ENCODE data around the gene DIP2C. TPM values are rescaled to one million over a fixed set of nuclear protein-coding genes. Genes with fewer than 3 reads are reported as not detected.

The DIP2C gene
- total RNA-seq, 1 donor from 2014 or later = 30.8 TPM

DNA sequence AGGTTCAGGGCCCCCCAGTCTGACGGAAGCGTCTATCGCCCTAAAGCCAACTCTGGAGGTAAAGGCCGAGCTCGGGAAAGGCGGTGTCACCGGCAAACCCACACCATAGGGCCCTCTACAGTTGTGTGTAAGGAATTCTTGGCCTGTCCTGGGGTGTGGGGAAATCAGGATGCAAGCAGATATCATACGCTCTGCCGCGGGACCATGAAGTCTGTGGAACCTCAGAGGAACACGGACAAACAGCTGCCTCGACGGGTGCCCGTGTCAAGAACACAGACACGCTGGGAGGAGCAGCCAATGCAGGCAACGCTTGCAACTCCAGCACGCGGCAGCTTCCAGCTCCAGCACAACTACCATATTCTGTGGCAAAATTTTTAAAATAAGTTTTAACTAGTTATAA, 157.9 kb downstream of the DIP2C start:
- no peak overlapping the region for H3K27ac ChIP-seq (replicated peaks)
- peaks cover 23% of the 10 kb centered on the region for H3K4me1 ChIP-seq
- TF ChIP-seq, protein P1, sequence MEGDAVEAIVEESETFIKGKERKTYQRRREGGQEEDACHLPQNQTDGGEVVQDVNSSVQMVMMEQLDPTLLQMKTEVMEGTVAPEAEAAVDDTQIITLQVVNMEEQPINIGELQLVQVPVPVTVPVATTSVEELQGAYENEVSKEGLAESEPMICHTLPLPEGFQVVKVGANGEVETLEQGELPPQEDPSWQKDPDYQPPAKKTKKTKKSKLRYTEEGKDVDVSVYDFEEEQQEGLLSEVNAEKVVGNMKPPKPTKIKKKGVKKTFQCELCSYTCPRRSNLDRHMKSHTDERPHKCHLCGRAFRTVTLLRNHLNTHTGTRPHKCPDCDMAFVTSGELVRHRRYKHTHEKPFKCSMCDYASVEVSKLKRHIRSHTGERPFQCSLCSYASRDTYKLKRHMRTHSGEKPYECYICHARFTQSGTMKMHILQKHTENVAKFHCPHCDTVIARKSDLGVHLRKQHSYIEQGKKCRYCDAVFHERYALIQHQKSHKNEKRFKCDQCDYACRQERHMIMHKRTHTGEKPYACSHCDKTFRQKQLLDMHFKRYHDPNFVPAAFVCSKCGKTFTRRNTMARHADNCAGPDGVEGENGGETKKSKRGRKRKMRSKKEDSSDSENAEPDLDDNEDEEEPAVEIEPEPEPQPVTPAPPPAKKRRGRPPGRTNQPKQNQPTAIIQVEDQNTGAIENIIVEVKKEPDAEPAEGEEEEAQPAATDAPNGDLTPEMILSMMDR (IDR thresholded peaks at IDR 0.05; ENCODE audit: borderline replicate concordance) = no peak
- H3K9me3 ChIP-seq (replicated peaks) = no peaks in the 10 kb centered on the region
- H3K27me3 ChIP-seq (ENCODE audit: low read depth) = no peaks in the 10 kb centered on the region
- H3K4me3 ChIP-seq = no peak overlapping the region
- H3K36me3 ChIP-seq = no peaks in the 10 kb centered on the region
- intact Hi-C loops (cut with micrococcal nuclease) = no loop called here
- no peak for DNase-seq

DNA sequence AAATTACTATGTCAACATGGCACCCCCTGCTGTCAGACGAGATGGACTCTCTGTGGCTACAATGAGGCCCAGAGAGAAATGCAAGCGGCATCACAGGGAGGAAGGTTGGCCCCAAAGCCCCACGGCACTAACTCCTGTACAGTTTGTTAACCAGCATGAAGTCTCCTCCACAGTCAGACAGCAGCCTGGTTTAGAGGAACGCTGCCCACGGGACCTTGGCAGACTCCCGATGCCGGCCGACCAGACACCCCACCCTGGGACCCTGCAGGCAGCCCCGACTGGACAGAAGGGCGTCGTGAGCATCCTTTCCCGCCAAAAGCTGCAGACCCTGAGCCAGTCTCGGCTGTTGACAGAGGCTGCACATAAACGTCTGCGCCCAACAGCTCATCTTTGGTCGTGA, 158.8 kb downstream of the DIP2C start:
- Histone ChIP-seq H3K27me3 (ENCODE audit: low read depth) (no peaks in the 10 kb centered on the region), H3K36me3 (no peaks in the 10 kb centered on the region), H3K27ac (replicated peaks) (no peak overlapping the region), H3K4me1 (peaks cover 24% of the 10 kb centered on the region), H3K9me3 (replicated peaks) (no peaks in the 10 kb centered on the region), H3K4me3 (no peak overlapping the region)
- DNase-seq = no peak
- intact Hi-C loops (cut with micrococcal nuclease) = no loop called here
- TF ChIP-seq, protein P1 (IDR thresholded peaks at IDR 0.05; ENCODE audit: borderline replicate concordance) = no peak

DNA sequence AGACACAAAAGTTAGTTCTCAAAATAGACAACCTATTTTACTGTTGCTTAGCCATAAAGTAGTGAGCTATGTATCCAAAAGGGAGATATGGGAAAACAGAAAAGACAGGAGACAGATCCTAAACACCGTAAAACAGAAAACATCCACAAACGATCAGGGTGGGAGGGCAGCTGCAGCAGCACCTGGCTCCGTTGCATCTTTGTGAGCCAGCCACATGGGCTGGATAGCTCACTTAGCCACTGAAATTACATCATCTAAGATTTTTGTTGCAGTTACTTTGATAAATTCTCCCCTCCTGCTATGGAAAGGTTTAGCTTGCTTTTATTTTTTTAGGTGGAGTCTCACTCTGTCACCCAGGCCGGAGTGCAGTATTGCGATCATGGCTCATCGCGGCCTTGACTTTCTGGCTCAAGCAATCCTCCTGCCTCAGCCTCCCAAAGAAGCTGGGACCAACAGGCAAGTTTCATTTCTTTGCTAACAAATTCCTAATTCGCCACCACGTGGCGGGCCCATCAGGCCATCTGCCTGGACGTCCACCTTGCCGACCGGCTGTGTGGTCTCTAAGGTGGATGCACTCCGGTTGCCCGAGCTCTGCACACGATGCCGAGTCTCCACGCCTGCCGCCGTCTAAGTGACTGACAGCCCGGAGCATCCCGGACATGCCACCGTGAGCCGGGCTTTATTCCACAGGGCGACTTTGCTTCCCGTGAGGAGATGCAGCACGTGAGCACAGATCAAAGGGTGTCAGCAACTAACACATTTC, 159.8 kb downstream of the DIP2C start:
- Histone ChIP-seq H3K9me3 (replicated peaks) (no peaks in the 10 kb centered on the region), H3K4me1 (peaks cover 26% of the 10 kb centered on the region), H3K27me3 (ENCODE audit: low read depth) (no peaks in the 10 kb centered on the region), H3K36me3 (no peaks in the 10 kb centered on the region), H3K27ac (replicated peaks) (no peak overlapping the region), H3K4me3 (no peak overlapping the region)
- DNase-seq = no peak
- TF ChIP-seq, protein P1 (IDR thresholded peaks at IDR 0.05; ENCODE audit: borderline replicate concordance) = no peak
- intact Hi-C loops (cut with micrococcal nuclease) = no loop called here

DNA sequence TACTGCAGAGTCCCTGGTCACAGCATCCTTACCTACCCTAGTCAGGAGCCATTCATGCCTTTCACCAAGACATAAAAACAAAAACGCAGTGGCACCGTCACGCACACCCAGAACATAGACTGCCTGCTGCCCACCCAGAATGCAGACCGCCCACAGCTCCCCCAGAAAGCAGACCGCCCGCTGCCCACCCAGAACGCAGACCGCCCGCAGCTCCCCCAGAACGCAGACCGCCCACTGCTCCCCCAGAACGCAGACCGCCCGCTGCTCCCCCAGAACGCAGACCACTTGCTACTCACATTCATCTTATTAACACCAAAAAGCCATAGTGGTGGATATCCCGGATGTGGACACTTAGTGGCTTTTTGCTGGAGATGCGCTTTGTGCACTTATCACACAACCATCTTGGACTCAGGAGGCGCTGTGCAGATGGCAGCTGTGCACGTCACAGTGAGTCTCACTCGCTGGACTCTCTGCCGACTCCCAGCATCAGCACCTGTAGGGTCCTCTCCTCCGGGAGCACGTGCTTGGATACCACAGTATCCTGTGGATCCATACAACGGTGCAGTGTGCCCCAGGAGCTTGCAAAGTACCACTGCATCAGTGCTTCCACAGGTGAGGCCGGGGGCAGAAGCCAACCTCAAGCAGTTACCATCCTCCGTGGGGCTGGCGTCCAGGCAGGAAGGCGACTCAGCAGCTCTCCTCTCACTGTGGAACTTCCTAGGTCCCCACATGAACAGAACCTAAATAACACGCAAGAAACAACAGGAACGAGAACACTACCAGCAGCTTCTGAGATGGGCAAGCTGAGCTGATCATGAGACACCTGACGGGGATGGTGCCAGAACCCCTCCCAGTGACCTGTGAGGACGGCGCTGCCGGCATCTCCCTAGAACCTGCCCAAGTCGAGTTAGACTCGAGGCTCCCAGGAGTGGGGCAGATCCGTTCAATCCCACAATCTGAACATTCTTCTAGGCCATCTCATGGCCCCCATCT, 161.0 kb downstream of the DIP2C start:
- H3K4me3 ChIP-seq = no peak overlapping the region
- intact Hi-C loops (cut with micrococcal nuclease) = no loop called here
- H3K27me3 ChIP-seq (ENCODE audit: low read depth) = no peaks in the 10 kb centered on the region
- H3K4me1 ChIP-seq = peaks cover 24% of the 10 kb centered on the region
- no peaks in the 10 kb centered on the region for H3K9me3 ChIP-seq (replicated peaks)
- H3K36me3 ChIP-seq = no peaks in the 10 kb centered on the region
- TF ChIP-seq, protein P1 (IDR thresholded peaks at IDR 0.05; ENCODE audit: borderline replicate concordance) = no peak
- DNase-seq = no peak
- no peak overlapping the region for H3K27ac ChIP-seq (replicated peaks)

DNA sequence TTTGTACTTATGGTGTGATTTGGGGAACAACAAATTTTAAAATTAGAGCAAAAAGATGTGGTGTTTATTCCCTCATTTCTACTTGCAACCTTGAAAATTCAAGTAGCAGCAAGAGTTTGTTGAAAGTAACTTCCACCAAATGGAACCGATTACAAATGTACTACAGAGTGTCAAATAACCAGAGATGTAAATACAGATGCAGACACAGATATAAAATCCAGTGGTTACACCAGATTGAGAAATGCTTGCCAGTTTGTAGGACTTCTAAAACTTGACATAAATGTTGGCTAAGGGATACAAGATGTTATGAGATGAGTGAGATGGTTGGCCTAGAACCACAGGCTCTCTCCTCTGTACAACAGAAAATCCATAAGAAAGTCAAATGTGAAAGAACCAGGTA, 162.1 kb downstream of the DIP2C start:
- Histone ChIP-seq H3K4me1 (peaks cover 21% of the 10 kb centered on the region), H3K27me3 (ENCODE audit: low read depth) (no peaks in the 10 kb centered on the region), H3K9me3 (replicated peaks) (no peaks in the 10 kb centered on the region), H3K36me3 (no peaks in the 10 kb centered on the region), H3K4me3 (no peak overlapping the region), H3K27ac (replicated peaks) (no peak overlapping the region)
- TF ChIP-seq, protein P1 (IDR thresholded peaks at IDR 0.05; ENCODE audit: borderline replicate concordance) = no peak
- intact Hi-C loops (cut with micrococcal nuclease) = no loop called here
- DNase-seq = no peak
